Keratinocyte (primary cell): ENCODE data around the gene MAPK7.

Experiments used
- EZH2 ChIP-seq: IDR thresholded peaks from one replicate; pipeline ENCODE4 v1.6.1; 2012; ENCODE audit warnings: inconsistent platforms, mild to moderate bottlenecking, low read length, moderate library complexity
- TF ChIP-seq, protein P1 (sequence below), 3 experiments: IDR thresholded peaks in 1 of 3; conservative IDR thresholded peaks in 1 of 3; optimal IDR thresholded peaks in 1 of 3; 2 replicates in 2 of 3; 3 replicates in 1 of 3; pipeline versions ENCODE3 to v1.5.1; 2011; ENCODE audit warnings: low read length in 3 of 3, mild to moderate bottlenecking in 3 of 3, moderate library complexity in 2 of 3, control low read depth in 1 of 3, inconsistent platforms in 1 of 3; ENCODE audit not compliant: insufficient read depth in 2 of 3; ENCODE audit errors: extremely low read depth in 1 of 3

DNA sequence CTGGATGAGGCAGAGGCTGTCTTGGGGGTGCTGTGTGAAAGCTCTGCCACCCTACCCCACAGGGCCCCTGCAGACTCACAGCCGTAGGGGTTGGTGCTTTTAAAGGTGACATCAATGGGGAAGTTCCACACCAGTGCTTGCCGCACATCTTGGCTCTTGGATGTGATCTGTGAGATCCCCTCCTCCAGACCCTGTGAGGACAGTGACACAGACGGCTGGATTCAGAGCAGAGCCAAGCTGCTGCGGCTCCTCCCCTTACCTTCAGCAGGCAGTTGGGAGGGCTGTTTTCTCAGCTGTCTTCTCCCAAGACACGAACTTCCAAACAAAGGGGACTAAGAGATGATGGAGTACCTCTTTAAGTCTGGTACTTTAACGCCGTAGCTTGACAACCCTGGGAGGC lies 20.5 kb upstream of the MAPK7 start:
- TF ChIP-seq, protein P1, sequence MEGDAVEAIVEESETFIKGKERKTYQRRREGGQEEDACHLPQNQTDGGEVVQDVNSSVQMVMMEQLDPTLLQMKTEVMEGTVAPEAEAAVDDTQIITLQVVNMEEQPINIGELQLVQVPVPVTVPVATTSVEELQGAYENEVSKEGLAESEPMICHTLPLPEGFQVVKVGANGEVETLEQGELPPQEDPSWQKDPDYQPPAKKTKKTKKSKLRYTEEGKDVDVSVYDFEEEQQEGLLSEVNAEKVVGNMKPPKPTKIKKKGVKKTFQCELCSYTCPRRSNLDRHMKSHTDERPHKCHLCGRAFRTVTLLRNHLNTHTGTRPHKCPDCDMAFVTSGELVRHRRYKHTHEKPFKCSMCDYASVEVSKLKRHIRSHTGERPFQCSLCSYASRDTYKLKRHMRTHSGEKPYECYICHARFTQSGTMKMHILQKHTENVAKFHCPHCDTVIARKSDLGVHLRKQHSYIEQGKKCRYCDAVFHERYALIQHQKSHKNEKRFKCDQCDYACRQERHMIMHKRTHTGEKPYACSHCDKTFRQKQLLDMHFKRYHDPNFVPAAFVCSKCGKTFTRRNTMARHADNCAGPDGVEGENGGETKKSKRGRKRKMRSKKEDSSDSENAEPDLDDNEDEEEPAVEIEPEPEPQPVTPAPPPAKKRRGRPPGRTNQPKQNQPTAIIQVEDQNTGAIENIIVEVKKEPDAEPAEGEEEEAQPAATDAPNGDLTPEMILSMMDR (optimal IDR thresholded peaks at IDR 0.05 in 1 of 3, IDR thresholded peaks at IDR 0.05 in 1 of 3, conservative IDR thresholded peaks at IDR 0.05 in 1 of 3; ENCODE audit: extremely low read depth in 1 of 3, insufficient read depth in 2 of 3, low read length in 3 of 3), result no peak
- no peak for TF ChIP-seq EZH2
